OCI-LY7 (cell line): ENCODE results near the gene PLCB1. TPM values are rescaled to one million over a fixed set of nuclear protein-coding genes. Genes with fewer than 3 reads are reported as not detected.

Experiments used
- BruUV-seq: library from RNA; stranded (reverse); fragments of 400-500 nt; replicated peaks from 2 replicates; lab custom pipeline; 2021; lab: Mats Ljungman, UMichigan
- CTCF ChIA-PET: fragments of 300-600 bp; sonication (Branson Sonifier 250); formaldehyde crosslinking; loops from one replicate; lab custom pipeline; 2022; ENCODE audit warnings: antibody characterized with exemption; ENCODE audit not compliant: unreplicated experiment; lab: Charles Lee
- POLR2A ChIA-PET: fragments of 300-600 bp; sonication (Branson Sonifier 250); formaldehyde crosslinking; loops from one replicate; lab custom pipeline; 2022; ENCODE audit warnings: antibody characterized with exemption; lab: Charles Lee
- DNase-seq: peaks from one replicate; pipeline ENCODE4 v3.0.0-alpha.2; 2015; ENCODE audit warnings: low spot score
- H2AFZ ChIP-seq: fragments of 200-600 bp; sonication (generic), shearing (Covaris generic); 2 replicates; pipeline ENCODE4 v1.6.1; 2014; ENCODE audit warnings: mild to moderate bottlenecking, antibody characterized with exemption, low read length, moderate library complexity
- H3K27ac ChIP-seq: fragments of 200-600 bp; sonication (generic); 2 replicates; pipeline ENCODE4 v1.5.1; 2014; ENCODE audit warnings: mixed run types, low read depth, mild to moderate bottlenecking, moderate library complexity, low read length, inconsistent platforms; ENCODE audit not compliant: poor library complexity, severe bottlenecking
- H3K36me3 ChIP-seq: fragments of 200-600 bp; sonication (generic); 2 replicates; pipeline ENCODE4 v1.6.1; 2014; ENCODE audit warnings: mild to moderate bottlenecking, antibody characterized with exemption, low read length, moderate library complexity, mixed read lengths; ENCODE audit not compliant: insufficient read depth
- H3K4me1 ChIP-seq: fragments of 200-600 bp; sonication (generic); 2 replicates; pipeline ENCODE4 v1.5.1; 2014; ENCODE audit warnings: mild to moderate bottlenecking, low read length; ENCODE audit not compliant: insufficient read depth, poor library complexity, severe bottlenecking
- H3K4me2 ChIP-seq: fragments of 200-600 bp; sonication (generic); 2 replicates; pipeline ENCODE4 v1.6.1; 2014; ENCODE audit warnings: mild to moderate bottlenecking, low read length
- H3K4me3 ChIP-seq: fragments of 200-600 bp; sonication (generic); 2 replicates; pipeline ENCODE4 v1.5.1; 2014; ENCODE audit warnings: mild to moderate bottlenecking, low read depth, low read length; ENCODE audit not compliant: poor library complexity, severe bottlenecking
- H3K79me2 ChIP-seq: fragments of 200-600 bp; sonication (generic); 2 replicates; pipeline ENCODE4 v1.6.1; 2016; ENCODE audit warnings: low read depth, mild to moderate bottlenecking, low read length, moderate library complexity, mixed read lengths; ENCODE audit not compliant: insufficient read depth
- H3K9me2 ChIP-seq: fragments of 200-600 bp; sonication (generic); 2 replicates; pipeline ENCODE4 v1.6.1; 2016; ENCODE audit warnings: mild to moderate bottlenecking, low read length, mixed read lengths; ENCODE audit not compliant: insufficient read depth
- H3K9me3 ChIP-seq: fragments of 200-600 bp; sonication (generic); 2 replicates; pipeline ENCODE4 v1.6.1; 2014; ENCODE audit warnings: mild to moderate bottlenecking, mixed run types, low read length, mixed read lengths
- H4K20me1 ChIP-seq: fragments of 200-600 bp; sonication (generic); 2 replicates; pipeline ENCODE4 v1.6.1; 2014; ENCODE audit warnings: mild to moderate bottlenecking, antibody characterized with exemption, low read length, moderate library complexity, mixed read lengths; ENCODE audit not compliant: insufficient read depth
- CTCF ChIP-seq: fragments of 200-600 bp; sonication (generic); conservative IDR thresholded peaks from 2 replicates; pipeline ENCODE4 v1.5.1; 2014; ENCODE audit warnings: mild to moderate bottlenecking, antibody characterized with exemption, low read length, moderate library complexity, mixed read lengths
- EZH2phosphoT487 ChIP-seq: fragments of 200-600 bp; sonication (generic); IDR thresholded peaks from 2 replicates; pipeline ENCODE4 v1.6.1; 2018; ENCODE audit warnings: low read depth, borderline replicate concordance, mild to moderate bottlenecking, mixed run types, antibody characterized with exemption, low read length, moderate library complexity, mixed read lengths
- intact Hi-C: fragments of 100-400 bp; cut with micrococcal nuclease; formaldehyde crosslinking; loops from one replicate; pipeline ENCODE4 v1.10.0; 2022; ENCODE audit not compliant: unreplicated experiment
- total RNA-seq, 2 experiments: library from RNA; depleted of rRNA in 1 of 2; stranded (reverse); fragments of >200 nt in 1 of 2; shearing (Covaris generic) in 1 of 2; gene quantifications; 2 replicates each; pipeline ENCODE4 v1.2.3, GENCODE V29; 2014 to 2022

Gene PLCB1
- total RNA-seq, 2 experiments from 2014 or later: 14.6 to 30.5 TPM

- Histone ChIP-seq H4K20me1 (no peaks in the 10 kb centered on the region), H3K36me3 (no peaks in the 10 kb centered on the region), H3K4me2 (no peak overlapping the region), H2AFZ (no peak overlapping the region), H3K9me2 (no peaks in the 10 kb centered on the region), H3K27ac (no peak overlapping the region), H3K9me3 (no peaks in the 10 kb centered on the region), H3K79me2 (no peaks in the 10 kb centered on the region; the same call in 1 of the 2 replicates), H3K4me1 (peaks cover 7% of the 10 kb centered on the region), H3K4me3 (no peak overlapping the region)
- no TSS peak for BruUV-seq
- intact Hi-C loops: no loop called here
- CTCF ChIA-PET: interaction anchor here (0.5 kb wide), 1 partner anchor 1475 kb away, joined by 3 read pairs; no protein-coding TSS in a partner anchor
- TF ChIP-seq EZH2phosphoT487 (no peak), CTCF (no peak)
- POLR2A ChIA-PET: interaction anchor here (0.6 to 1.3 kb wide), 5 partner anchors 10 to 1316 kb away, joined by 3 to 5 read pairs (median 3); no protein-coding TSS in a partner anchor
- DNase-seq: no peak
Observed at GRCh38 chr20:8127553-8128255, 4.4 kb upstream of the PLCB1 start.

DNA sequence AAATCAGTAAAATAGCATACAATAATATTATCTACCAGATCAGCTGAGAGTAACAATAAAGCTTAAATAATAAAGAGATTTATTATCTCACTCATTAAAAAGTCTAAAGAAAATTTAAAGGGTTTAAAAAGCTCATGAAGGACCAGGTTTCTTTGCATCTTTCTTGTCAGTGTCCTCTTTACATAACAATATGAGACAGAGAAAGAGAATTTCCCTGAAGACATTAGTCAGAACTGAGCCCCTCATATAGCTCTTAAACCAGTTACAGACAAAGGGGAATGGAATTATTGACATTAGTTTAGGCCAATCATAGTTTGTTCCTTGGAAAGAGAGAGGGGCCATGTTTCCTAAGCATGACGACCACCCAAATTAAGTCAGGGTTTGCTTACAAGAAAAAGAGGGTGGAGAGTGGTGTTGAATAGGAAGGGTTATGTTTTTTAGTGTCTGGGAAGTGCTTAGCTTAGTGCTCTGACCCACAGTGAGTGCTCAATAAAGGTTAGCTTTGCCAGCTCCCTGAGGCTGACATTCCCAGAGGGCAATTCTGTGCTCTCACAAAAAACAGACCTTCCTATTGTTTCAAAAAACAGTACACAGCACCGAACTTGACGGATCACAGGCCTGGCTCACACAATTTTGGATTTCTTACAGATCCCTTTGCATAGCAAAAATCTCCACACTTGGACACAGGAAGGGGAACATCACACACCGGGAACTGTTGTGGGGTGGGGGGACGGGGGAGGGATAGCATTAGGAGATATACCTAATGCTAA is 3.6 kb upstream of the PLCB1 start:
- BruUV-seq: no TSS peak
- no peak for DNase-seq
- CTCF ChIA-PET: no interaction called here
- no peak overlapping the region for H3K4me2 ChIP-seq
- H2AFZ ChIP-seq: no peak overlapping the region
- peaks cover 10% of the 10 kb centered on the region for H3K4me1 ChIP-seq
- no peaks in the 10 kb centered on the region for H3K36me3 ChIP-seq
- no peak overlapping the region for H3K27ac ChIP-seq
- peaks cover 7% of the 10 kb centered on the region; the same call in 1 of the 2 replicates for H3K79me2 ChIP-seq
- intact Hi-C loops: no loop called here
- H4K20me1 ChIP-seq: no peaks in the 10 kb centered on the region
- no peaks in the 10 kb centered on the region for H3K9me3 ChIP-seq
- H3K9me2 ChIP-seq: no peaks in the 10 kb centered on the region
- POLR2A ChIA-PET: interaction anchor here (0.8 to 1.3 kb wide), 3 partner anchors 19 to 592 kb away, joined by 3 to 4 read pairs (median 3); no protein-coding TSS in a partner anchor
- H3K4me3 ChIP-seq: no peak overlapping the region
- TF ChIP-seq CTCF (no peak), EZH2phosphoT487 (no peak)
